ENCODE measurements around the gene CNTNAP2. TPM values are rescaled to one million over a fixed set of nuclear protein-coding genes. Genes with fewer than 3 reads are reported as not detected.

CNTNAP2 gene
- total RNA-seq, 1 donor from 2014 or later, result not detected

DNA sequence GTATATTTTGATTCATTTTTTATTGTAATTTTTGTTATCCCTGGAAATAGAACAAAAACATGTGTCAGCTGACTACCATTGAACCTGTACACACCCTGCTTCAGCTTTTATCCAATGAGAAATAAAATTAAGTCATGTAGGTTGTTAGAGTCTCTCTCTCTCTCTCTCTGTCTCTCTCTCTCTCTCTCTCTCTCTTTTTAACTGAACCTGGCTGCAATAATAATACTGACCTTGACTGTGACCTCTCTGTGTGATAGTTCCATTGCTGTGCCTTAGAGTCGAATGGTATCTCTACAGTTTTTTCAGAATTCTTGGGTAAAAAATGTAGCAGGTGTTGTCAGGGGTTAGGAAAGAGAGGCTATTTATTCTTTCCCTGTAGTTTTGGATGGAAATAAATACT is 637.8 kb downstream of the CNTNAP2 start:
- no peaks in the 10 kb centered on the region for H3K36me3 Mint-ChIP-seq (ENCODE audit: low read depth)
- no peaks in the 10 kb centered on the region for H3K4me1 Mint-ChIP-seq (ENCODE audit: low read depth)
- no peaks in the 10 kb centered on the region for H3K27me3 Mint-ChIP-seq (ENCODE audit: insufficient read depth)
- no peak overlapping the region for H3K4me3 Mint-ChIP-seq
- intact Hi-C loops (cut with micrococcal nuclease), result no loop called here
- no peak overlapping the region for H3K27ac Mint-ChIP-seq
- no peak for DNase-seq (ENCODE audit: low spot score)
- peaks cover 28% of the 10 kb centered on the region for H3K9me3 Mint-ChIP-seq

DNA sequence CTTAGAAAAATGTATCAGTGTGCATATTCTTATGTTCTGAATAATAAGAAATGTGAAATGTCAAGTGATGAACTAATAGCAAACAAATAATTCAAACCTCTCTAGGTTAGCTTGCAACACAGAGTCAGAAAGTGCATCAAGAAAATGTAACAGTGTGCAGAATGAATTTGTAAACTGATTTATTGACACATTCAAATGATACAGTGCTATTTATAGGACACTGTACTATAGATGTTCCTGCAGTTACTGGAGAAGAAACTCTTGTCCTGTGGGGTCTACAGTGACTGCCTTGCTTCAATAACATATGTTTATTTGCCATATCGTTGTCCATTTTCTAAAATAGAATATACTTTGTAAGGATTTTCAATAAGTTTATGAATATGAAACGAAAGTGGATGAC is 639.0 kb downstream of the CNTNAP2 start:
- DNase-seq (ENCODE audit: low spot score), result no peak
- H3K36me3 Mint-ChIP-seq (ENCODE audit: low read depth), result no peaks in the 10 kb centered on the region
- peaks cover 25% of the 10 kb centered on the region for H3K9me3 Mint-ChIP-seq
- no peak overlapping the region for H3K27ac Mint-ChIP-seq
- intact Hi-C loops (cut with micrococcal nuclease), result no loop called here
- no peaks in the 10 kb centered on the region for H3K27me3 Mint-ChIP-seq (ENCODE audit: insufficient read depth)
- no peaks in the 10 kb centered on the region for H3K4me1 Mint-ChIP-seq (ENCODE audit: low read depth)
- H3K4me3 Mint-ChIP-seq, result no peak overlapping the region

DNA sequence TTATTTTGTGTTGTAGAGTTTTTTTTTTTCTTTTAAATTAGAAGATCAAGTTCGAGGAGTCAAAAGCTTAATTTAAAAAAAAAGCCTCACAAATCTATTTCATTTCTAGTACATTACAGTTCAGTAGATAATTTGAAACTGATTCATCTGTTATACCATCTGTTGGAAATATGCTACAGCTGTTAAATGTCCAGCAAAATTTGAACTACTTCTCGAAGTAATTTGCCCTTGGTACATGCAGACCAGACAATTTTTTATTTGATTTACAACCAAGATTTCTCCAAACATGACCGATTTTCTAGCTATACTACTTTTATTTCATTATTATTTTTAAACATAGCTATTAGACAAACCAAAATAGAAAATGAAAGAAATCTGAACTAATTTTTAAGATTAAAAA is 647.9 kb downstream of the CNTNAP2 start:
- Mint-ChIP-seq H3K27ac (no peak overlapping the region), H3K4me3 (no peak overlapping the region), H3K9me3 (peaks cover 15% of the 10 kb centered on the region), H3K4me1 (ENCODE audit: low read depth) (no peaks in the 10 kb centered on the region), H3K36me3 (ENCODE audit: low read depth) (no peaks in the 10 kb centered on the region), H3K27me3 (ENCODE audit: insufficient read depth) (no peaks in the 10 kb centered on the region)
- intact Hi-C loops (cut with micrococcal nuclease), result no loop called here
- no peak for DNase-seq (ENCODE audit: low spot score)

DNA sequence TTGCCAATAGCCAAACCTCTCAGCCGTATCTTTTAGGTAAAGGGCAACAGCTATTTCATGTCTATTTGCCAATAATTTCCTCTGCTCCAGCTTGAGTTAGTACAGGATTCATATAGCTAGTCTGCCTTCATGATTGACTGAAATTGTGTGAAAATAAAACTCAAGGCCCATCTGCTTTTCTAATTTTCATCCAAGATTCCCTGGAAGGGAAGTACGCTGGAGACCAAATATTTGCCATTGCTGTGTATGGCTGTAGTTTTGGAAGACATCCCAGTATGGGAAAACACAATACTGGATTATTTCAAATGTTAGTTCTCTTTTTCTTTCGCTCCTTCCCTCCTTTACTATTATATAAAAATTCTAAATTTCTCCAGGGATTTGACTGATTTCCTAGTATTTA is 652.4 kb downstream of the CNTNAP2 start:
- Mint-ChIP-seq H3K27me3 (ENCODE audit: insufficient read depth) (no peaks in the 10 kb centered on the region), H3K4me1 (ENCODE audit: low read depth) (no peaks in the 10 kb centered on the region), H3K4me3 (no peak overlapping the region), H3K9me3 (peaks cover 3% of the 10 kb centered on the region), H3K36me3 (ENCODE audit: low read depth) (no peaks in the 10 kb centered on the region), H3K27ac (no peak overlapping the region)
- DNase-seq (ENCODE audit: low spot score), result no peak
- intact Hi-C loops (cut with micrococcal nuclease), result no loop called here

DNA sequence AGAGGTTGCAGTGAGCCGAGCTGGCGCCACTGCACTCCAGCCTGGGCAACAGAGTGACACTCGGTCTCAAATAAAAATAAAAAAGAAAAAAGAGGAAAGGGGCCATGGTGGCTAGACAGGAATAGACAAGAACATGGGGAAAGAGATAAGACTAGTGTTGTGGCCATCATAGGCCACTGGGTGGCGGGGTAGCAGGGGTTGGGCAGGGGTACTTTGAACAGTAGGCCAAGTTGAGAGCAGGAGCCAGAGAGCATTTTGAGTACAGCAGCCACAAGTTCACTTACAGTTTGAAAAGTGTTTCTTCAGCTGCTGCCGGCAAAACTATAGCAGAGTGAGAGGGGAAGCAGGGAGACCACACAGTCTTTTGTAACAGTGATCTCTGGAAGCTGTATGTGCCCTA is 656.0 kb downstream of the CNTNAP2 start:
- no peak for DNase-seq (ENCODE audit: low spot score)
- intact Hi-C loops (cut with micrococcal nuclease), result no loop called here
- H3K36me3 Mint-ChIP-seq (ENCODE audit: low read depth), result no peaks in the 10 kb centered on the region
- no peaks in the 10 kb centered on the region for H3K27me3 Mint-ChIP-seq (ENCODE audit: insufficient read depth)
- no peaks in the 10 kb centered on the region for H3K9me3 Mint-ChIP-seq
- no peak overlapping the region for H3K27ac Mint-ChIP-seq
- H3K4me1 Mint-ChIP-seq (ENCODE audit: low read depth), result no peaks in the 10 kb centered on the region
- no peak overlapping the region for H3K4me3 Mint-ChIP-seq

DNA sequence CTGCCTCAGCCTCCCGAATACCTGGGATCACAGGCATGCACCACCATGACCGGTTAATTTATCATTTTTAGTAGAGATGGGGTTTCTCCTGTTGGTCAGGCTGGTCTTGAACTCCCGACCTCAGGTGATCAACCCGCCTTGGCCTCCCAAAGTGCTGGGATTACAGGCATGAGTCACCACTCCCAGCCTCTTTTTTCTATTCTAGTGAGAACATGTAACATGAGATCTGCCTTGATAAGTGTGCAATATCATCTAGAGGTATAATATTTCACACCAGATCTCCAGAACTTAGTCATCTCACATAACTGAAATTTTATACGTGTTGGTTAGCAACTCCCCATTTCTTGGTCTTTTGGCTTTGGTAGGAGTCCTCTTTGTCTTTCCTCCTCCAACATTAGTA is 656.9 kb downstream of the CNTNAP2 start:
- no peak overlapping the region for H3K27ac Mint-ChIP-seq
- intact Hi-C loops (cut with micrococcal nuclease), result no loop called here

DNA sequence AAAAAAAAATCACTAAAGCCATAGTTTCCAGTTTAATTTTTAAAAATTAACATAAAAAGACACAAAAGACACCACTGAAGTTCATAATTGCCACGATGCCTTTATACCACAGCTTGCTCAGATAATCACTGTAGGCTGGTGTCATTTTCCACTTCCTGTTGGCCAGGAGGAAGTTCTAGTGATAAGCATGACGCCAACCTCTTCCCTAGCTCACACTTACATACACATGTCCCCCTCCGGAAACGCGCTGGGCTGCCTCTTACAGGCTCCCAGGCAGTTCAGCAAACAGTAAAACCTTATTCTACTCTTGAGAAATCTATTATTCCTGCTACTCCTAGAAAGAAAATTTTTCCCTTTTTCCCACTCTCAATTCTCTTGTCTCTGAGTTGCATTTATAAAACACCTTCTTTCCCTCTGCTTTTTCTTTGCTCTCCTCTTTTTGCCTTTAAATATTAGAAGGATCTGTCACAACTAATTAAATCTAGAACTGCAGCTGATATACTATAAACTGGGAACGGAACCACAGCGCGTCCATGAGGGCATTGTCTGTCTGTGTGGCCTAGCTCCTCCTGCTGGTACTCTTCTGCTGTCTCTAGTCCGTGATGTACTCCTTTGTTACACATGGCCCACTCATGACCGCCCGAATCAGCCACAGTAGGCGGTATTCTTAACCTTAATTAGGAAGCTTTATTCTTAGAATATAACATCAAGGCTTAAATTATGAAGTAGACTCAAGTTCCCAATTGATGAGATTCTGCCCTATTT is 664.9 kb downstream of the CNTNAP2 start:
- intact Hi-C loops (cut with micrococcal nuclease), result no loop called here
- H3K4me3 Mint-ChIP-seq, result no peak overlapping the region
- no peaks in the 10 kb centered on the region for H3K36me3 Mint-ChIP-seq (ENCODE audit: low read depth)

More for the DNA sequence above, 656.9 kb downstream of the CNTNAP2 start:
- DNase-seq (ENCODE audit: low spot score), result no peak
- no peaks in the 10 kb centered on the region for H3K9me3 Mint-ChIP-seq
- H3K27me3 Mint-ChIP-seq (ENCODE audit: insufficient read depth), result no peaks in the 10 kb centered on the region
- H3K4me3 Mint-ChIP-seq, result no peak overlapping the region
- no peaks in the 10 kb centered on the region for H3K4me1 Mint-ChIP-seq (ENCODE audit: low read depth)
- H3K36me3 Mint-ChIP-seq (ENCODE audit: low read depth), result no peaks in the 10 kb centered on the region

DNA sequence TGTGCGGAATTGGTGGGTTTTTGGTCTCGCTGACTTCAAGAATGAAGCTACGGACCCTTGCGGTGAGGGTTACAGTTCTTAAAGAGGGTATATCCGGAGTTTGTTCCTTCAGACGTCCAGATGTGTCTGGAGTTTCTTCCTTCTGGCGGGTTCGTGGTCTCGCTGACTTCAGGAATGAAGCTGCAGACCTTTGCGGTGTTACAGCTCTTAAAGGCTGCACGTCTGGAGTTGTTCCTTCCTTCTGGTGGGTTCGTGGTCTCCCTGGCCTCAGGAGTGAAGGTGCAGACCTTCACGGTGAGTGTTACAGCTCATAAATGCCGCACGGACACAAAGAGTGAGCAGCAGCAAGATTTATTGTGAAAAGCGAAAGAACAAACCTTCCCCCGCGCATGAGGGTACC is 670.7 kb downstream of the CNTNAP2 start:
- H3K27me3 Mint-ChIP-seq (ENCODE audit: insufficient read depth), result no peaks in the 10 kb centered on the region
- H3K27ac Mint-ChIP-seq, result no peak overlapping the region
- DNase-seq (ENCODE audit: low spot score), result no peak
- no peak overlapping the region for H3K4me3 Mint-ChIP-seq
- no peaks in the 10 kb centered on the region for H3K36me3 Mint-ChIP-seq (ENCODE audit: low read depth)
- no peaks in the 10 kb centered on the region for H3K4me1 Mint-ChIP-seq (ENCODE audit: low read depth)
- peaks cover 9% of the 10 kb centered on the region for H3K9me3 Mint-ChIP-seq
- intact Hi-C loops (cut with micrococcal nuclease), result no loop called here

More for the DNA sequence above, 664.9 kb downstream of the CNTNAP2 start:
- DNase-seq (ENCODE audit: low spot score), result no peak
- Mint-ChIP-seq H3K27me3 (ENCODE audit: insufficient read depth) (no peaks in the 10 kb centered on the region), H3K27ac (no peak overlapping the region), H3K4me1 (ENCODE audit: low read depth) (no peaks in the 10 kb centered on the region), H3K9me3 (peaks cover 4% of the 10 kb centered on the region)

DNA sequence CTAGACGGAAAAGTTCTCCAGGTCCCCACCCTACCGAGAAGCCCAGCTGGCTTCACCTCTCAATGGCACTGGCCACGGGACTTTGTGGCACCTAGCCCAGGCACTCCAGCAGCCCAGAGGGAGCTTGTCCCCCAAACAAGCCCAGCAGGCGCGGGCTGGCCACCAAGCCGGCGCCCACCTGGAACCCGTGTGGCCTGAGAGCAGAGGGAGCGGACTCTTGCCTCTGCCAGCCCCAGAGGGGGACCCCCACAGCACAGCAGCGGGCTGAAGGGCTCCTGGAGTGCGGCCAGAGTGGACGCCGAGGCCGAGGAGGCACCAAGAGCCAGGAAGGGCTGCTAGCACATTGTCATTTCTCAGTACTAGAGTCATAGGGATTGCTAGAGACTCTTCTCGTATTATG is 671.4 kb downstream of the CNTNAP2 start:
- Mint-ChIP-seq H3K36me3 (ENCODE audit: low read depth) (no peaks in the 10 kb centered on the region), H3K9me3 (peaks cover 9% of the 10 kb centered on the region), H3K4me1 (ENCODE audit: low read depth) (no peaks in the 10 kb centered on the region), H3K27ac (no peak overlapping the region), H3K4me3 (no peak overlapping the region), H3K27me3 (ENCODE audit: insufficient read depth) (no peaks in the 10 kb centered on the region)
- intact Hi-C loops (cut with micrococcal nuclease), result no loop called here
- DNase-seq (ENCODE audit: low spot score), result no peak

DNA sequence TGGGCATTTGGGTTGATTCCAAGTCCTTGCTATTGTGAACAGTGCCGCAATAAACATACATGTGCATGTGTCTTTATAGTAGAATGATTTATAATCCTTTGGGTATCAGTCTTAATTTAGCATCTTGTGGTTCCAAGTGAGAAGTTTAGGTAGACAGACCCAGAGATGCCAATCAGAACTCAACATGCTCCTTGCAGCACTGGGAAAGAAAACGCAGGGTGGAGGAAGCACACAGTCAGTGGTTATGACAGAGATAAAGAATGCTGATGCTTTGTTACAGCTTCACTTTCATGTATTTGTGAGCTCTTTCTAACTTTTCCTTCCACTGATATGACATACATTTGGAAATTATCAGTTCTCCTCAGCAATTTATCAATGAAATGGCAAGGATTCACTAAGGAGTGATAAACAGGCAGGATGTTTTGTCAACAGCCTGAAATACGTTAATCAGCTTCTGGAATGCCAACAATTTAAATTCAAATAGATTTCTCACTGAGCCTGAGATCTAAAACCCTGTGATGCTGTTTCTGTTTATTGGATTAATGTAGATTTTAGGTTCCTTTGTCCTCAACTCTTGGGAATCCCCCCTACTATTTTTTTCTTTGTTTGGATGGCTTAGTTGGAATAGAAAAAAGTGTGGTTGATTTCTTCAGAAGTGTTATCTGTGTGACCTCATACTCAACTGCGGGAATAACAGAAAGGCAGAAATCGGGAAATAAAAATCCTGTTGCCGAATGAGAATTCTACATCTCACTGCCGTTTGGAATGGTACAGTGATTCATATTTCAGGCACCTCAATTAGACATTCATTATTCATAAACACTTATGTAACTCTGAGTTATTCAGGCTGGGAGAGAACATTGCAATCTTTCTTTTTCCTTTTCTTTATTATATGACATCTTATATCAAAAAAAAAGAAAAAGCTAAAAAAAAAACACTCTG is 675.0 kb downstream of the CNTNAP2 start:
- intact Hi-C loops (cut with micrococcal nuclease), result no loop called here
- H3K4me3 Mint-ChIP-seq, result no peak overlapping the region

DNA sequence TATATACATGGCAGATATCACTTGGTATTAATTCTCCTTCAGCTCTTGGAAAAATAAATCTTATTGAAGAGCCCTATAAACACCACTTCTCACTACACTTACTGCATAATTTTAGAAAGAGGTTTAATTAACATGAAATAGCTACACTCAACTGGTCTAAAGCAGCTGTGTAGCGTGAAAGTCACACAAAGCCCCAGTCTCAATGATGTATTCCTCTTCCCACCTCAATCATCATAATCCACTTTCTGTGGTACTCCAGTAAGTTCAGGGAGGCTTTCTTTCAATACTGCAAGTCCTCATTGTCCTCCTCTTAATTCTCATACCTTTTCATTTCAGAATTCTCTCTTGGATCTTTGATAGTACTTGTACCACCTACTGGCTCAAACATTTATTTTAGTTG is 688.0 kb downstream of the CNTNAP2 start:
- Mint-ChIP-seq H3K27me3 (ENCODE audit: insufficient read depth) (no peaks in the 10 kb centered on the region), H3K4me1 (ENCODE audit: low read depth) (no peaks in the 10 kb centered on the region), H3K9me3 (peaks cover 4% of the 10 kb centered on the region), H3K36me3 (ENCODE audit: low read depth) (no peaks in the 10 kb centered on the region), H3K4me3 (no peak overlapping the region), H3K27ac (no peak overlapping the region)
- no peak for DNase-seq (ENCODE audit: low spot score)
- intact Hi-C loops (cut with micrococcal nuclease), result no loop called here

More for the DNA sequence above, 675.0 kb downstream of the CNTNAP2 start:
- no peaks in the 10 kb centered on the region for H3K27me3 Mint-ChIP-seq (ENCODE audit: insufficient read depth)
- H3K4me1 Mint-ChIP-seq (ENCODE audit: low read depth), result no peaks in the 10 kb centered on the region
- DNase-seq (ENCODE audit: low spot score), result no peak
- no peaks in the 10 kb centered on the region for H3K36me3 Mint-ChIP-seq (ENCODE audit: low read depth)
- no peak overlapping the region for H3K27ac Mint-ChIP-seq
- peaks cover 9% of the 10 kb centered on the region for H3K9me3 Mint-ChIP-seq

DNA sequence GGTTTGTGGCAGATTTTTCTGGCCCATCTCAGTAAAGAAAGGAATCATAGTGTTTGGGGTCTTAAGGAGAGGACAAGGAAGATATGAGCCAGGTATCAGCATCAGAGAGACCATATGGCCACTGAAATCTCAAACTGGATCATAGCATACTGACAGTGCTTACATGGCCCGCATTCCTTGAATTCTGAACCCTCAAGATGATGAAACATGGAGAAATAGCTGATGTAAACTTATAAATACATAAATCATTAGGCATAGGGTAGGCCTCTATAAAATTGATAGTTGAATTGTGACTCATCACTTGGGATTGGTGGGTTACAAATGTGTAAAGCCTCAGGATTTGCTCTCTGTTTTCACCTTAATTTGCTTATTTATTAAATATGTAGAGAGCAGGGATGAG is 688.5 kb downstream of the CNTNAP2 start:
- Mint-ChIP-seq H3K9me3 (peaks cover 4% of the 10 kb centered on the region), H3K4me1 (ENCODE audit: low read depth) (no peaks in the 10 kb centered on the region), H3K27ac (no peak overlapping the region), H3K36me3 (ENCODE audit: low read depth) (no peaks in the 10 kb centered on the region), H3K27me3 (ENCODE audit: insufficient read depth) (no peaks in the 10 kb centered on the region), H3K4me3 (no peak overlapping the region)
- no peak for DNase-seq (ENCODE audit: low spot score)
- intact Hi-C loops (cut with micrococcal nuclease), result no loop called here

DNA sequence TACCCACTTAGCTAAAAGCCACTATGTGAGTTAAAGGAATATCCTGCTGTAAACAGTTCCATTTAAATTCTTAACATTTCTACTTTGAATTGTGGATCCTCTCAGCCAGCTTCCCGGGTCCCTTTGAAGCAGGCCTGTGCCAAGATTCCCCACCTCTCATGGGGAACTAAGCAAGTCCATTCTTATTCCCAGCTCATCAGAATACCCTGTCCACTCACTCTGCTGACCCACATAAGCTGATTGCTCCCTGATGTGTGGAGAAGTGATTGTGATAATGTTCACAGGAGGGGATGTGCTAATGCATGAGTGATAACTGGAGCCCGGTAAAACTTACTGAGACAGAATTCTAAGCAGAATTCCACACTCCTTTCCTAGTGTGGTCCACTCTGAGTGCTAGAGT is 709.7 kb downstream of the CNTNAP2 start:
- Mint-ChIP-seq H3K27me3 (ENCODE audit: insufficient read depth) (no peaks in the 10 kb centered on the region), H3K4me1 (ENCODE audit: low read depth) (no peaks in the 10 kb centered on the region), H3K9me3 (peaks cover 4% of the 10 kb centered on the region), H3K27ac (no peak overlapping the region), H3K4me3 (no peak overlapping the region), H3K36me3 (ENCODE audit: low read depth) (no peaks in the 10 kb centered on the region)
- intact Hi-C loops (cut with micrococcal nuclease), result no loop called here
- no peak for DNase-seq (ENCODE audit: low spot score)
